Gastrocnemius medialis (tissue), 4 donors: Measurements from ENCODE around the gene NUMB.

Source experiments
- CTCF ChIP-seq, 5 experiments: fragments of 450-650 bp in 3 of 5; fragments of 200-600 bp in 2 of 5; sonication (generic) in 2 of 5; IDR thresholded peaks in 4 of 5; conservative IDR thresholded peaks in 1 of 5; 1 replicate in 4 of 5; 2 replicates in 1 of 5; pipeline ENCODE4 v1.5.1; 2016 to 2019; ENCODE audit warnings: antibody characterized with exemption in 5 of 5, mild to moderate bottlenecking in 3 of 5, moderate library complexity in 3 of 5
- POLR2A ChIP-seq, 2 donors: fragments of 450-650 bp; IDR thresholded peaks; one replicate each; pipeline ENCODE4 v1.6.1; 2017; ENCODE audit warnings: antibody characterized with exemption in 2 of 2, mild to moderate bottlenecking in 2 of 2, moderate library complexity in 2 of 2

- TF ChIP-seq CTCF (IDR thresholded peaks at IDR 0.05 in 4 of 5, conservative IDR thresholded peaks at IDR 0.05 in 1 of 5) (no peak), POLR2A (IDR thresholded peaks at IDR 0.05) (no peak)
These were observed 222.7 kb downstream of the NUMB start for GRCh38 chr14:73235531-73236155.
